ENCODE results near the gene CACTIN.

DNA sequence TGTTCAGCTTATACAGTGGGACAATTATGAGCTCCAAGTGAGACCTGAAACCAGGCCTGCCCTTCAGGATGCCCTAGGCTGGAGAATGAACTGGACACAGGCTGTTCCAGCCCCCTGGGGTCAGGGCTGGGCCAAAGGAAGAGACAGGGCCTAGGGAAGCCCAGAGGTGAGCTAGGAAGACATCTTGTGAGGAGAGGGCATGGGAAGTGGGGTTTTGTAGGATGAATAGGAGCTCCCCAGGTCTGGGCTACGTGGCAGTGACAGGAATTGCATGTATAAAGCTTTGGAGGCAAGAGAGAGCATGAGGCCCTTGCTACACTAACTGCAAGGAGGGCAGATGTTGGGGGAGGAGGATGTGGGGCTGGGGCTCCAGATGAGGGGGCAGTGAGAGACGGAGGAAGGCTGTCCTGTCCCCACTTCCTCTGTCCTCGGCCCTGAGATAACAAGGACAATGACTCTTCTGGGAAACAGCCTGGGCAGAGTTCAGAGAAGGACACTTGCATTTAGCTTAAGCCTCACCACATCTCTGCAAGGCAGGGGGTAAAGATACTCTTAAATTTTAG is 18.4 kb downstream of the CACTIN start:
- TF ChIP-seq POLR2A (IDR thresholded peaks at IDR 0.05): no peak
- TF ChIP-seq, protein P1, sequence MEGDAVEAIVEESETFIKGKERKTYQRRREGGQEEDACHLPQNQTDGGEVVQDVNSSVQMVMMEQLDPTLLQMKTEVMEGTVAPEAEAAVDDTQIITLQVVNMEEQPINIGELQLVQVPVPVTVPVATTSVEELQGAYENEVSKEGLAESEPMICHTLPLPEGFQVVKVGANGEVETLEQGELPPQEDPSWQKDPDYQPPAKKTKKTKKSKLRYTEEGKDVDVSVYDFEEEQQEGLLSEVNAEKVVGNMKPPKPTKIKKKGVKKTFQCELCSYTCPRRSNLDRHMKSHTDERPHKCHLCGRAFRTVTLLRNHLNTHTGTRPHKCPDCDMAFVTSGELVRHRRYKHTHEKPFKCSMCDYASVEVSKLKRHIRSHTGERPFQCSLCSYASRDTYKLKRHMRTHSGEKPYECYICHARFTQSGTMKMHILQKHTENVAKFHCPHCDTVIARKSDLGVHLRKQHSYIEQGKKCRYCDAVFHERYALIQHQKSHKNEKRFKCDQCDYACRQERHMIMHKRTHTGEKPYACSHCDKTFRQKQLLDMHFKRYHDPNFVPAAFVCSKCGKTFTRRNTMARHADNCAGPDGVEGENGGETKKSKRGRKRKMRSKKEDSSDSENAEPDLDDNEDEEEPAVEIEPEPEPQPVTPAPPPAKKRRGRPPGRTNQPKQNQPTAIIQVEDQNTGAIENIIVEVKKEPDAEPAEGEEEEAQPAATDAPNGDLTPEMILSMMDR (IDR thresholded peaks at IDR 0.05): no peak

All from lower leg skin (tissue), 3 donors.